Activated CD4-positive, alpha-beta T cell treated with anti-CD3 and anti-CD28 coated beads, Interleukin-2, amount 10 ng/mL, durations not matched to agents 7 days and 5 days (primary cell): Measurements from ENCODE around the gene CHSY3. TPM values are rescaled to one million over a fixed set of nuclear protein-coding genes. Genes with fewer than 3 reads are reported as not detected.

Experiments
- CTCF ChIA-PET: fragments of 350-600 bp; sonication (Branson Sonifier 250); formaldehyde crosslinking; loops from one replicate; lab custom pipeline; 2021; ENCODE audit warnings: antibody characterized with exemption; lab: Charles Lee
- POLR2A ChIA-PET: fragments of 350-600 bp; sonication (Branson Sonifier 250); formaldehyde crosslinking; loops from one replicate; lab custom pipeline; 2021; ENCODE audit warnings: antibody characterized with exemption; lab: Charles Lee
- DNase-seq: peaks from one replicate; pipeline ENCODE4 v3.0.0-alpha.2; 2020
- H3K27ac Mint-ChIP-seq: one replicate; pipeline ENCODE4 v1.8.0; 2021; ENCODE audit warnings: mild to moderate bottlenecking, moderate library complexity, mixed read lengths
- H3K27me3 Mint-ChIP-seq: one replicate; pipeline ENCODE4 v1.8.0; 2021; ENCODE audit warnings: mixed read lengths
- H3K36me3 Mint-ChIP-seq: one replicate; pipeline ENCODE4 v1.8.0; 2021; ENCODE audit warnings: low read depth, mixed read lengths
- H3K4me1 Mint-ChIP-seq: one replicate; pipeline ENCODE4 v1.8.0; 2021; ENCODE audit warnings: mixed read lengths
- H3K4me3 Mint-ChIP-seq: one replicate; pipeline ENCODE4 v1.8.0; 2021; ENCODE audit warnings: mild to moderate bottlenecking, moderate library complexity, mixed read lengths
- H3K9me3 Mint-ChIP-seq: one replicate; pipeline ENCODE4 v1.8.0; 2021; ENCODE audit warnings: mixed read lengths
- total RNA-seq, 2 experiments: library from RNA; stranded (reverse); gene quantifications; one replicate each; pipeline ENCODE4 v1.2.3, GENCODE V29; 2021

Gene CHSY3
- total RNA-seq, 2 experiments from 2014 or later: not detected

DNA sequence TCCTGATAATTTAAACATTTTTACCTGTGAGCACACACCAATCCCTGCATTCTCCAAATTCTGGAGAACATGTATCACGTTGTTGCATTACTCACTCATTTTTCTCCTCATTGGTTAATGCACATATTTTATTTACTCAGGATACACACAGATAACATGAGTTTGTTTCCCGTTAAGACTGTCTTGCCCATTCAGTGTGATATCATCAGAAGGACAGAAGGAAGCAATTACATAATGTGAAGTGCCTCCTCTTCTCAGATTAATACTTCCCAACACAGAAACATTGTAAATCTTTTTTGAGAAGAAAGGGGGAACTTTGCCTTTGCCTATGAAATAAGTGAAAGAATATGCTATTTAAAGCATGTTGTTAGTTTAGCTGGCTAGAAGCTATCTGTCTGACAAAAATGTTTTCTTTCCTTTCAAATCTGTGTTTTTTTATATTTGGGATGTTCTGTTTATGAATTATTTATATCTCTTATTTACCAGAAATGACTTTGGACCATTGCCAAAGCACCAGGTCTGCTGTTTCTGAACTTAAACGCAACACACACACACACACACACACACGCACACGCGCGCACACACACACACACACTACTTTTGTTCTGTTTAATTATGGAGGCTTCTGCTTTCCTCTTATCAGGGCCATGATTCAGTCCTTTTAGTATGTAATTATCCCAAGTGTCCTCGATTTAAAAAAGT, 186.5 kb downstream of the CHSY3 start:
- ChIA-PET CTCF (no interaction called here), POLR2A (no interaction called here)

DNA sequence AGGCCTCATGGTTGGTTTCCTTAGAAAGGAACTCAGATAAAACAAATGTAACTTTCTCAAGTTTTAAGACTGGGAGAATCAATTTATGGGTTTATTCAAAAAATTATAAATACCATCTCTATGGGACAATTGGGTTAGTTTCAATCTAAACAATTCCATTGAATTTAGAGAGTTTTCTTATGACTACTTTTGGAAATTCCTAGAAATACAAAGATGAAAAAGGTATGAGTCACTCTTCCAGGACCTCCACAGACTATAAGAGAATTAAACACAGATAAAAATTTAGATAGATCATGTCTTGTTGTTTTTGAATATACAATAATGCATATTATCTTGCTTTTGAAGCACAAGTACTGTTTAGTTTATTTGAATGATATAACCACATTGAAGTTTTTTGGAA, 188.7 kb downstream of the CHSY3 start:
- Mint-ChIP-seq H3K27ac (no peak overlapping the region), H3K9me3 (peaks cover 3% of the 10 kb centered on the region)

More for the DNA sequence above, 186.5 kb downstream of the CHSY3 start:
- H3K27me3 Mint-ChIP-seq: no peaks in the 10 kb centered on the region
- no peak for DNase-seq
- H3K9me3 Mint-ChIP-seq: peaks cover 3% of the 10 kb centered on the region
- no peaks in the 10 kb centered on the region for H3K4me1 Mint-ChIP-seq
- H3K27ac Mint-ChIP-seq: no peak overlapping the region
- no peaks in the 10 kb centered on the region for H3K36me3 Mint-ChIP-seq
- H3K4me3 Mint-ChIP-seq: no peak overlapping the region

GRCh38 chr5:130096483-130096882, 192.2 kb downstream of the CHSY3 start:
- DNase-seq: no peak
- Mint-ChIP-seq H3K9me3 (no peaks in the 10 kb centered on the region), H3K36me3 (no peaks in the 10 kb centered on the region), H3K4me1 (no peaks in the 10 kb centered on the region), H3K27me3 (no peaks in the 10 kb centered on the region), H3K27ac (no peak overlapping the region), H3K4me3 (no peak overlapping the region)
- CTCF ChIA-PET: no interaction called here
- POLR2A ChIA-PET: no interaction called here

More for the DNA sequence above, 188.7 kb downstream of the CHSY3 start:
- ChIA-PET CTCF (no interaction called here), POLR2A (no interaction called here)
- DNase-seq: no peak
- Mint-ChIP-seq H3K36me3 (no peaks in the 10 kb centered on the region), H3K27me3 (no peaks in the 10 kb centered on the region), H3K4me3 (no peak overlapping the region), H3K4me1 (no peaks in the 10 kb centered on the region)

DNA sequence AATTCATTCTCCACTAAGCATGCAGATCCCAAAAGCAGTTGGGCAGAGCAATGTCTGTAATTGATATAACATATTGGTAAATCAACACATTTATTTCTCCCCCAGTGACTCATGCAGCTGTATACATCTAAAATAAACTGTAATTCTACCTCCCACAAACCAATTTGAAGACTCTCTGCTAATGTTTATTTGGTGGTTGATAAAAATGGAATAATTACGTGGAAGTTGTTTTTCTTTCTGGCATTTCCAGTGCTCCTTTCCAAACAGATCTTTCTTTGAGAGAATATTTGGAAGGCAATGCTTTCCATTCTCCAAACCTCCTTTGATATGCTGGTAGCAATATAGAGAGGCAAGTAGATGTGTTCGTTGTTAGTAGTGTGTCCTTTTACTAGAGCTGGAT, 194.7 kb downstream of the CHSY3 start:
- ChIA-PET POLR2A (no interaction called here), CTCF (no interaction called here)
- Mint-ChIP-seq H3K36me3 (no peaks in the 10 kb centered on the region), H3K27me3 (no peaks in the 10 kb centered on the region), H3K27ac (no peak overlapping the region), H3K9me3 (no peaks in the 10 kb centered on the region), H3K4me3 (no peak overlapping the region), H3K4me1 (no peaks in the 10 kb centered on the region)
- DNase-seq: no peak

- Mint-ChIP-seq H3K36me3 (no peaks in the 10 kb centered on the region), H3K4me3 (no peak overlapping the region), H3K27ac (no peak overlapping the region), H3K27me3 (no peaks in the 10 kb centered on the region), H3K4me1 (no peaks in the 10 kb centered on the region), H3K9me3 (no peaks in the 10 kb centered on the region)
- POLR2A ChIA-PET: no interaction called here
- CTCF ChIA-PET: no interaction called here
- DNase-seq: no peak
Measured at GRCh38 chr5:130102375-130102774, 198.1 kb downstream of the CHSY3 start.

DNA sequence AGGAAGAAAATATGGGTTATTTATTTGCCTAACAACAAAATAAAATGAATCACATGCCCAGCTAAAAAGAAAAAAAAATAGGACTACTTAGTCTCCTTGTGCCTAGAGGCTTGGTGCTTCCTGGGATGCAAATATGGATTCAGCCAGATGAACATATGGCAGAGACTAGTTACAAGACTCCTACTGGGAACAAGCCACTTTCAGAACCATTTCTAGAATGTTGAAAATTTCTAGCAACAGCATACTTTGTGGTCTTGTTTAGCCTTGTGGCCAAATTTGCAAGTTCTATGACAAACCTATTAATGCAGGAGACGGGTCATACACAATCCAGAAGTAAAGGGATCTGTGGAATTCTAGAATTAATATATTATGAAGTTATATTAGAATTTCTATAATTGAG, 198.7 kb downstream of the CHSY3 start:
- Mint-ChIP-seq H3K4me1 (no peaks in the 10 kb centered on the region), H3K27me3 (no peaks in the 10 kb centered on the region), H3K4me3 (no peak overlapping the region), H3K27ac (no peak overlapping the region), H3K36me3 (no peaks in the 10 kb centered on the region), H3K9me3 (no peaks in the 10 kb centered on the region)
- ChIA-PET CTCF (no interaction called here), POLR2A (no interaction called here)
- no peak for DNase-seq

- no peaks in the 10 kb centered on the region for H3K36me3 Mint-ChIP-seq
- DNase-seq: no peak
- CTCF ChIA-PET: no interaction called here
- POLR2A ChIA-PET: no interaction called here
- H3K4me3 Mint-ChIP-seq: no peak overlapping the region
- H3K9me3 Mint-ChIP-seq: no peaks in the 10 kb centered on the region
- H3K27me3 Mint-ChIP-seq: no peaks in the 10 kb centered on the region
- no peak overlapping the region for H3K27ac Mint-ChIP-seq
- no peaks in the 10 kb centered on the region for H3K4me1 Mint-ChIP-seq
Measured at GRCh38 chr5:130104895-130105688, 200.8 kb downstream of the CHSY3 start.

- CTCF ChIA-PET: interaction anchor here (0.5 kb wide), 1 partner anchor 18 kb away, joined by 3 read pairs; no protein-coding TSS in a partner anchor
- no peak overlapping the region for H3K27ac Mint-ChIP-seq
- DNase-seq: no peak
- no peak overlapping the region for H3K4me3 Mint-ChIP-seq
- peaks cover 2% of the 10 kb centered on the region for H3K27me3 Mint-ChIP-seq
- no peaks in the 10 kb centered on the region for H3K4me1 Mint-ChIP-seq
- H3K9me3 Mint-ChIP-seq: no peaks in the 10 kb centered on the region
- POLR2A ChIA-PET: no interaction called here
- no peaks in the 10 kb centered on the region for H3K36me3 Mint-ChIP-seq
Measured at GRCh38 chr5:130106480-130106879, 202.2 kb downstream of the CHSY3 start.

DNA sequence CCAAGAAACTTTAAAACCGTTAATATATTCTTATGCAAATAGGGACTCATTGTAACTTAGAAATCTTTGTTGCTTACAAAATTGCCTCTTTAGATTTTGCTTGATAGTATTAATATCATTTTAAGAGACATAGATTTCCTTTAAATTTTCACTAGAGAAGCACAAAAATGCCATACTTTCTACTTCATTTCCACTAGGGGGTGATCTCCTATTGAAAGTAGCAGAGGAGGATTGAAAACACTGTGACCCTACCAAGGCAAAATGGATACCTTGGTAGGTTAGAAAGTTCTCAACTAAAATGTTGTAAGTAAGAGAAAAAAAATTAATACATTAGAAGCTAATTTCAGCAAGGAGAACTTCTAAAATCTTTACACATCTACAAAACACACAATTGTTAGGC, 204.9 kb downstream of the CHSY3 start:
- Mint-ChIP-seq H3K4me3 (no peak overlapping the region), H3K9me3 (no peaks in the 10 kb centered on the region), H3K27me3 (peaks cover 2% of the 10 kb centered on the region), H3K36me3 (no peaks in the 10 kb centered on the region), H3K27ac (no peak overlapping the region), H3K4me1 (no peaks in the 10 kb centered on the region)
- CTCF ChIA-PET: no interaction called here
- no peak for DNase-seq
- POLR2A ChIA-PET: no interaction called here

- H3K4me3 Mint-ChIP-seq: no peak overlapping the region
- no peaks in the 10 kb centered on the region for H3K36me3 Mint-ChIP-seq
- no peaks in the 10 kb centered on the region for H3K4me1 Mint-ChIP-seq
- no peak overlapping the region for H3K27ac Mint-ChIP-seq
- no peak for DNase-seq
- CTCF ChIA-PET: no interaction called here
- H3K9me3 Mint-ChIP-seq: no peaks in the 10 kb centered on the region
- POLR2A ChIA-PET: no interaction called here
- H3K27me3 Mint-ChIP-seq: peaks cover 2% of the 10 kb centered on the region
Measured at GRCh38 chr5:130110328-130110727, 206.1 kb downstream of the CHSY3 start.

- Mint-ChIP-seq H3K4me3 (no peak overlapping the region), H3K9me3 (no peaks in the 10 kb centered on the region), H3K27me3 (peaks cover 2% of the 10 kb centered on the region), H3K4me1 (no peaks in the 10 kb centered on the region), H3K36me3 (no peaks in the 10 kb centered on the region), H3K27ac (no peak overlapping the region)
- ChIA-PET POLR2A (no interaction called here), CTCF (interaction anchor here (0.6 kb wide), 1 partner anchor 793 kb away, joined by 3 read pairs; no protein-coding TSS in a partner anchor)
- DNase-seq: no peak
Measured at GRCh38 chr5:130111746-130112145, 207.5 kb downstream of the CHSY3 start.

GRCh38 chr5:130112246-130112645, 208.0 kb downstream of the CHSY3 start:
- Mint-ChIP-seq H3K36me3 (no peaks in the 10 kb centered on the region), H3K4me3 (no peak overlapping the region), H3K27ac (no peak overlapping the region), H3K9me3 (no peaks in the 10 kb centered on the region), H3K27me3 (peaks cover 2% of the 10 kb centered on the region), H3K4me1 (no peaks in the 10 kb centered on the region)
- no peak for DNase-seq
- POLR2A ChIA-PET: no interaction called here
- CTCF ChIA-PET: no interaction called here

- Mint-ChIP-seq H3K4me3 (no peak overlapping the region), H3K9me3 (no peaks in the 10 kb centered on the region)
- CTCF ChIA-PET: no interaction called here
Measured at GRCh38 chr5:130115686-130116085, 211.4 kb downstream of the CHSY3 start.

More at GRCh38 chr5:130115686-130116085, 211.4 kb downstream of the CHSY3 start:
- Mint-ChIP-seq H3K36me3 (no peaks in the 10 kb centered on the region), H3K27me3 (no peaks in the 10 kb centered on the region), H3K27ac (no peak overlapping the region), H3K4me1 (no peaks in the 10 kb centered on the region)
- DNase-seq: no peak
- POLR2A ChIA-PET: no interaction called here
